Activated naive CD4-positive, alpha-beta T cell treated with anti-CD3 and anti-CD28 coated beads, Interleukin-2, amount 10 ng/mL, durations not matched to agents 7 days and 5 days (primary cell): ENCODE measurements around the gene LEP.

Experiments
- CTCF ChIA-PET: fragments of 350-600 bp; sonication (Branson Sonifier 250); formaldehyde crosslinking; loops from one replicate; lab custom pipeline; 2021; ENCODE audit warnings: antibody characterized with exemption; lab: Charles Lee
- DNase-seq: peaks from one replicate; pipeline ENCODE4 v3.0.0-alpha.2; 2020
- H3K27ac Mint-ChIP-seq: one replicate; pipeline ENCODE4 v1.8.0; 2021; ENCODE audit warnings: mild to moderate bottlenecking, moderate library complexity, mixed read lengths
- H3K27me3 Mint-ChIP-seq: one replicate; pipeline ENCODE4 v1.8.0; 2021; ENCODE audit warnings: mild to moderate bottlenecking, mixed read lengths
- H3K36me3 Mint-ChIP-seq: one replicate; pipeline ENCODE4 v1.8.0; 2021; ENCODE audit warnings: mixed read lengths
- H3K4me1 Mint-ChIP-seq: one replicate; pipeline ENCODE4 v1.8.0; 2021; ENCODE audit warnings: mixed read lengths
- H3K4me3 Mint-ChIP-seq: one replicate; pipeline ENCODE4 v1.8.0; 2021; ENCODE audit warnings: mild to moderate bottlenecking, moderate library complexity, mixed read lengths
- H3K9me3 Mint-ChIP-seq: one replicate; pipeline ENCODE4 v1.8.0; 2021; ENCODE audit warnings: mixed read lengths

The LEP gene

DNA sequence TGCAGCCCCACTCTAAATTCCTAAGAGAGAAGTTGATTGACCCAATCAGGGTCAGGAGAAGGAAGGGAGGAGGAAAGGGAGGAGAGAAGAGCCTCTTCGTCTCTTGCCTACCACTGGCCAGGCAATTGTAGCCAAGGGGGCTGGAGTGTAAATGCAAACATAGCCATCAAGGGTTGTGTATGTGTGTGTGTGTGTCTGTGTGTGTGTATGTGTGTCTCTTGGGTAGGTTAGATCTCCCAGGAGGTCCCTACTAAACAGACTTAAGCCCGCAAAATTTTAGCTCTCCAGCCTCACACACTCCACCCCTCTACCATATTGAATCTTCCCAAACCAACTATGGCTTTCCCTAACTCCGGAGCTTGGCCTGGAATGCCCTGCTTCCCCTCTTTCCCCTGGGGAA, 3.8 kb downstream of the LEP start:
- no peaks in the 10 kb centered on the region for H3K4me1 Mint-ChIP-seq
- no peak overlapping the region for H3K27ac Mint-ChIP-seq
- DNase-seq, result no peak
- H3K36me3 Mint-ChIP-seq, result peaks cover 2% of the 10 kb centered on the region
- no peak overlapping the region for H3K4me3 Mint-ChIP-seq
- H3K9me3 Mint-ChIP-seq, result no peaks in the 10 kb centered on the region
- CTCF ChIA-PET, result no interaction called here
- peaks cover 58% of the 10 kb centered on the region for H3K27me3 Mint-ChIP-seq

GRCh38 chr7:128247108-128247507, 6.0 kb downstream of the LEP start:
- Mint-ChIP-seq H3K4me1 (no peaks in the 10 kb centered on the region), H3K4me3 (no peak overlapping the region), H3K36me3 (no peaks in the 10 kb centered on the region), H3K27me3 (peaks cover 36% of the 10 kb centered on the region), H3K9me3 (no peaks in the 10 kb centered on the region), H3K27ac (no peak overlapping the region)
- CTCF ChIA-PET, result no interaction called here
- no peak for DNase-seq

- no peaks in the 10 kb centered on the region for H3K36me3 Mint-ChIP-seq
Observed at GRCh38 chr7:128247640-128248194, 6.6 kb downstream of the LEP start.

DNA sequence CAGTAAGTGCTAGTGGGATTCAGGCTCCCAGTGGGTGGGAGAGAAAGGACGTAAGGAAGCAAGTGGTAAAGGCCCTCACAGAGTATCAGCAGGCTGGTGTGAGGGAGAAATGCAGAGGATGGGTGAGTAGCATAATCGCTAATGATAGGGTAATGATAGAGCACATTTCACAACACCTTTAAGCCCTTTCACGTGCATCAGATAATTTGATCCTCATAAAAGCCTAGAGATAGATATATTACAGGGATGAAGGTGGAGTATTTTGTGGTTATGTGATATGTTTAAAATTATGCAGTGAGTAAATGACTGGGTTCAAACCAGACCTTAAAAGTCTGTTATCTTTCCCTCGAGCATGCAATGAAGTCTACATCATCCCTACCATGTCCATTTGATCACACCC, 10.3 kb downstream of the LEP start:
- CTCF ChIA-PET, result no interaction called here
- H3K4me3 Mint-ChIP-seq, result no peak overlapping the region
- peaks cover 24% of the 10 kb centered on the region for H3K27me3 Mint-ChIP-seq
- H3K27ac Mint-ChIP-seq, result no peak overlapping the region
- no peak for DNase-seq
- H3K9me3 Mint-ChIP-seq, result no peaks in the 10 kb centered on the region
- no peaks in the 10 kb centered on the region for H3K4me1 Mint-ChIP-seq
- H3K36me3 Mint-ChIP-seq, result no peaks in the 10 kb centered on the region

More at GRCh38 chr7:128247640-128248194, 6.6 kb downstream of the LEP start:
- Mint-ChIP-seq H3K4me1 (no peaks in the 10 kb centered on the region), H3K27me3 (peaks cover 30% of the 10 kb centered on the region), H3K27ac (no peak overlapping the region), H3K4me3 (no peak overlapping the region), H3K9me3 (no peaks in the 10 kb centered on the region)
- no peak for DNase-seq
- CTCF ChIA-PET, result no interaction called here

DNA sequence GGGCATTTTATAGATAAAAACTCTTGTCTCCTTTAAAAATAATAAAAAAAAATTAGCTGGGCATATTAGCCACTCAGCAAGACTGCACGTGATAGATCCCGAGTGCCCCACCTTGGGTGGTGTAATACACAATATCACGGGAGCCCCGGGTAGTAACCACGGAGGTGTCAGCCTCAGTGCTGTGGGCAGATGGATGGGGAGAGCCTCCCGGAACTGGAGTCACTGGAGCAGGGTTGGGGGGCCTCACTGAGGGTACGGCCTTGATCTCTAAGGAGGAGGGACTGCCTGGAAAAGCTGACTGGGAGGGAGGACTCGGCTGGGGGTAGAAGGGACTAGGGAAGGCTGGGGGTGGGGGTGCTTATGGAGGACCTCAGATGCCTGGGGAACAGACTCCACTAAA, 12.6 kb downstream of the LEP start:
- no peak overlapping the region for H3K4me3 Mint-ChIP-seq
- CTCF ChIA-PET, result no interaction called here

GRCh38 chr7:128254470-128254869, 13.4 kb downstream of the LEP start:
- H3K9me3 Mint-ChIP-seq, result no peaks in the 10 kb centered on the region
- peaks cover 26% of the 10 kb centered on the region for H3K27me3 Mint-ChIP-seq
- CTCF ChIA-PET, result no interaction called here

More for the DNA sequence above, 12.6 kb downstream of the LEP start:
- Mint-ChIP-seq H3K9me3 (no peaks in the 10 kb centered on the region), H3K27ac (no peak overlapping the region), H3K4me1 (no peaks in the 10 kb centered on the region), H3K27me3 (peaks cover 22% of the 10 kb centered on the region), H3K36me3 (no peaks in the 10 kb centered on the region)
- DNase-seq, result no peak

DNA sequence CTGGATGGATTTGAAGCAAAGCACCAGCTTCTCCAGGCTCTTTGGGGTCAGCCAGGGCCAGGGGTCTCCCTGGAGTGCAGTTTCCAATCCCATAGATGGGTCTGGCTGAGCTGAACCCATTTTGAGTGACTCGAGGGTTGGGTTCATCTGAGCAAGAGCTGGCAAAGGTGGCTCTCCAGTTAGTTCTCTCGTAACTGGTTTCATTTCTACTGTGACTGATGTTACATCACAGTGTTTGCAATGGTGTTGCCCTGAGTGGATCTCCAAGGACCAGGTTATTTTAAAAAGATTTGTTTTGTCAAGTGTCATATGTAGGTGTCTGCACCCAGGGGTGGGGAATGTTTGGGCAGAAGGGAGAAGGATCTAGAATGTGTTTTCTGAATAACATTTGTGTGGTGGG, 14.2 kb downstream of the LEP start:
- H3K4me1 Mint-ChIP-seq, result no peaks in the 10 kb centered on the region
- no peaks in the 10 kb centered on the region for H3K36me3 Mint-ChIP-seq
- no peaks in the 10 kb centered on the region for H3K9me3 Mint-ChIP-seq
- no peak overlapping the region for H3K4me3 Mint-ChIP-seq
- no peak for DNase-seq
- no peak overlapping the region for H3K27ac Mint-ChIP-seq
- peaks cover 29% of the 10 kb centered on the region for H3K27me3 Mint-ChIP-seq
- CTCF ChIA-PET, result no interaction called here

More at GRCh38 chr7:128254470-128254869, 13.4 kb downstream of the LEP start:
- DNase-seq, result no peak
- H3K4me3 Mint-ChIP-seq, result no peak overlapping the region
- no peaks in the 10 kb centered on the region for H3K4me1 Mint-ChIP-seq
- no peaks in the 10 kb centered on the region for H3K36me3 Mint-ChIP-seq
- no peak overlapping the region for H3K27ac Mint-ChIP-seq

GRCh38 chr7:128257458-128257857, 16.4 kb downstream of the LEP start:
- no peaks in the 10 kb centered on the region for H3K36me3 Mint-ChIP-seq
- no peaks in the 10 kb centered on the region for H3K4me1 Mint-ChIP-seq
- no peak for DNase-seq
- CTCF ChIA-PET, result interaction anchor here (0.6 kb wide), 1 partner anchor 104 kb away, joined by 5 read pairs; no protein-coding TSS in a partner anchor
- H3K4me3 Mint-ChIP-seq, result no peak overlapping the region
- H3K27ac Mint-ChIP-seq, result no peak overlapping the region
- no peaks in the 10 kb centered on the region for H3K9me3 Mint-ChIP-seq
- peaks cover 33% of the 10 kb centered on the region for H3K27me3 Mint-ChIP-seq

DNA sequence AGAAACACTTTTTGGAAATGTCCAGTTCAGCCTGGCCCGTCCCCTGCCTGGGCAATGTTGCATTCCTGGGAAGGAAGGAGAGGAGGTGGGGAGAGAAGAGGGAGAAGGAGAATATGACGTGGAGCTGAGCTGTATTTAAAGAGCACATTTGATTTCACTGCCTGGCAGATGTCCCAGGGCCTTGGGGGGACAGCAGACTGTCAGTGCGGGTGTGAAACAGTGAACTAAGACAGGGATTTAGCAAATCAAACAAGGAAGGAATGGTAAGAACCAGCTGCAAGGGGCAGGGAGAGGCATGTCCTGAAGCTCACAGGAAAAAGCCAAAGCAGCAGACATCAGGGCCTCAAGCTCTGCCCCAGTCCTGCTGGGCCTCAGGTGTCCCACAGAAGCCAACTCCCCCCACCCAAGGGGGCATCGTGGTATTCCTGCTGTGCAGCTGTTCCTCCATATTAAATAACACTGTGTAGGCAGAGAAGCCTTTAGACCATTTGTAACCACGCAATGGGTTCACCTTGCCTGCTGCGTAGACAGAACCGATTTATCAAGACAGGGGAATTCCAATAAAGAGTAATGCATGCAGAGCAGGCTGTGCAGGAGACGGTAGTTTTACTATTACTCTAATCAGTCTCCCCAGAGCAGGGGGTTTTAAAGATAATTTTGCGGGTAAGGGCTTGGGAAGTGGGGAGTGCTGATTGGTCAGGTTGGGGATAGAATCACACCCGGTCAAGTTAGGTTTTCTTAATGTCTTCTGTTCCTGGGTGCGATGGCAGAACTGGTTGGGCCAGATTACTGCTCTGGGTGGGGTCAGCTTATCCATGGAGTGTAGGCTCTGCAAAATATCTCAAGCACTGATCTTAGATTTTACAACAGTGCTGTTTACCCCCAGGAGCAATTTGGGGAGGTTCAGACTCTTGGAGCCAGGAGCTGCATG, 18.3 kb downstream of the LEP start:
- no peaks in the 10 kb centered on the region for H3K9me3 Mint-ChIP-seq
- CTCF ChIA-PET, result no interaction called here
- H3K27ac Mint-ChIP-seq, result no peak overlapping the region
- H3K36me3 Mint-ChIP-seq, result no peaks in the 10 kb centered on the region
- H3K27me3 Mint-ChIP-seq, result peaks cover 42% of the 10 kb centered on the region
- no peak for DNase-seq
- no peak overlapping the region for H3K4me3 Mint-ChIP-seq
- no peaks in the 10 kb centered on the region for H3K4me1 Mint-ChIP-seq

- Mint-ChIP-seq H3K4me1 (no peaks in the 10 kb centered on the region), H3K36me3 (no peaks in the 10 kb centered on the region), H3K4me3 (no peak overlapping the region), H3K27me3 (peaks cover 41% of the 10 kb centered on the region), H3K27ac (no peak overlapping the region), H3K9me3 (no peaks in the 10 kb centered on the region)
- CTCF ChIA-PET, result no interaction called here
- DNase-seq, result no peak
Observed at GRCh38 chr7:128260069-128260795, 19.2 kb downstream of the LEP start.

DNA sequence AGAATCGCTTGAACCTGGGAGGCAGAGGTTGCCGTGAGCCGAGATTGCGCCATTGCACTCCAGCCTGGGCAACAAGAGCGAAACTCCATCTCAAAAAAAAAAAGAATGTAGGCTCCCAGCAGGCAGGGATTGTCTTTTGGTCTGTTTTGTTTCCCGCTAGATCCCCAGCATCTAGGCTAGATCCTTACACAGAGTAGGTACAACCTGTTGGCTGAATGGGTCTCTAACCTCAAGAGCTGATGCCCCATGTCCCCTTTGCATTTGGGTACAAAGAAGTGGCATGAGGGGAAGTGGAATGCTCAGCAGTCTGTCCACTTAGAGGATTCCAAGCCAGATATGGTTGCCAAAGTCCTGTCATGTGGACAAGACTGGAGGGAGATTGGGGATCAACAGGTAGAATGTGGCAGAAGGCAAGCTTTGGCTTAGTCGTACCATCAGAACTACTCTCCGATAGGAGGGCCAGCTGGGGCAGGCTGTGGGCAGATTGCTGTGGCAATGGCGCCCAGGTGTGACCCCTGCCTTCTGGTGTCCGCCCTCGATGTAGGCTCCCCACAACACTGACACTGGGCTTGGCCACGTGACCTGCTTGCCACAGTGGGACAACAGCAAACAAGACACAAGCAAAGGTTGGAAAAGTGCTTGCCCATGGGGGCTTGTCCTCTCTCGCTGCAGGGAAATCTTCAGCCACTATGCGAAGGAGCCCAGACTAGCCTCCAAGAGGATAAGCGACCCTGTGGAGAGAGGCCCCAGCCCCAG, 21.4 kb downstream of the LEP start:
- CTCF ChIA-PET, result no interaction called here
- no peak for DNase-seq
- Mint-ChIP-seq H3K4me1 (no peaks in the 10 kb centered on the region), H3K27me3 (peaks cover 52% of the 10 kb centered on the region), H3K36me3 (no peaks in the 10 kb centered on the region), H3K27ac (no peak overlapping the region), H3K4me3 (no peak overlapping the region), H3K9me3 (no peaks in the 10 kb centered on the region)

GRCh38 chr7:128263420-128263819, 22.3 kb downstream of the LEP start:
- Mint-ChIP-seq H3K4me1 (no peaks in the 10 kb centered on the region), H3K27me3 (peaks cover 56% of the 10 kb centered on the region), H3K9me3 (no peaks in the 10 kb centered on the region), H3K27ac (no peak overlapping the region), H3K4me3 (no peak overlapping the region), H3K36me3 (no peaks in the 10 kb centered on the region)
- CTCF ChIA-PET, result no interaction called here
- DNase-seq, result no peak

DNA sequence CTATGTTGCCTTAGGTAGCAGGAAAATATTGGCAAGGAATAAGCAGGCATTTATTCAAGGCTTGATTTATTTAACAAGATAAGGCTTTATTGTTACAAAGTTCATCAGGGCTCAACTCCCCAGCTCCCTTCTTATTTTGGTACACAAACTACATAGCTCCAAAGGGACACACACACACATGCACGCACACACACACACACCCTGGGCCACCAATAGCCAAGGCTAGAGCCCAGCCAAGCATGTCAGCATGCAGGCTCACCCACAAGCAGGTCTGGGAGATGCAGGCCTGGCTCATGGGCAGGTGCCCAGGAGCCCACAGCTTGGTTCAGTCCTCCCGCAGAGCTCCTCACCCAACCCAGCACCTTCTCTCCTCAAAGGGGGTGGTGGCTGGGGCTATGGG, 23.4 kb downstream of the LEP start:
- CTCF ChIA-PET, result no interaction called here
- no peaks in the 10 kb centered on the region for H3K4me1 Mint-ChIP-seq
- no peak overlapping the region for H3K27ac Mint-ChIP-seq
- no peak overlapping the region for H3K4me3 Mint-ChIP-seq
- no peak for DNase-seq
- H3K9me3 Mint-ChIP-seq, result no peaks in the 10 kb centered on the region
- no peaks in the 10 kb centered on the region for H3K36me3 Mint-ChIP-seq
- H3K27me3 Mint-ChIP-seq, result peaks cover 55% of the 10 kb centered on the region
